IMR-90 (cell line): ENCODE results near the gene TSNAXIP1. TPM values are rescaled to one million over a fixed set of nuclear protein-coding genes. Genes with fewer than 3 reads are reported as not detected.

Experiments
- ATAC-seq: fragments of 200-7000 bp; cut with Tn5 transposase; 2 replicates; pipeline ENCODE4 v1.9.1; 2020; ENCODE audit warnings: low read depth, mild to moderate bottlenecking, moderate library complexity
- BruUV-seq: library from RNA; stranded (reverse); fragments of 400-500 nt; replicated peaks from 2 replicates; lab custom pipeline; 2021; lab: Mats Ljungman, UMichigan
- CTCF ChIA-PET: fragments of 300-600 bp; formaldehyde crosslinking; extraction: SDS; loops from one replicate; lab custom pipeline; 2021; ENCODE audit warnings: antibody characterized with exemption; lab: Yijun Ruan, JAX
- POLR2A ChIA-PET: fragments of 300-600 bp; sonication (Branson Sonifier 250); formaldehyde crosslinking; loops from one replicate; lab custom pipeline; 2022; ENCODE audit warnings: antibody characterized with exemption; ENCODE audit not compliant: unreplicated experiment; lab: Charles Lee
- DNase-seq: peaks from one replicate; pipeline ENCODE4 v3.0.0; 2013
- H2AFZ ChIP-seq: replicated peaks from 2 replicates; pipeline ENCODE3; 2013; ENCODE audit warnings: low read length, mild to moderate bottlenecking; ENCODE audit not compliant: poor library complexity
- H2AK5ac ChIP-seq: 2 replicates; pipeline ENCODE4 v1.6.1; 2013; ENCODE audit warnings: low read depth, low read length, inconsistent platforms
- H2AK9ac ChIP-seq: replicated peaks from 2 replicates; pipeline ENCODE3; 2013; ENCODE audit warnings: mild to moderate bottlenecking, low read depth, low read length, moderate library complexity; ENCODE audit not compliant: poor library complexity
- H2BK120ac ChIP-seq: 2 replicates; pipeline ENCODE4 v1.6.1; 2013; ENCODE audit warnings: low read depth, low read length, inconsistent platforms
- H2BK15ac ChIP-seq: 3 replicates; pipeline ENCODE4 v1.6.1; 2013; ENCODE audit warnings: low read depth, low read length, inconsistent platforms
- H2BK20ac ChIP-seq: 2 replicates; pipeline ENCODE4 v1.6.1; 2013; ENCODE audit warnings: low read depth, mild to moderate bottlenecking, inconsistent platforms, low read length, moderate library complexity
- H2BK5ac ChIP-seq: 2 replicates; pipeline ENCODE4 v1.6.1; 2013; ENCODE audit warnings: mild to moderate bottlenecking, low read depth, low read length, inconsistent platforms; ENCODE audit not compliant: poor library complexity, severe bottlenecking
- H3K14ac ChIP-seq: replicated peaks from 2 replicates; pipeline ENCODE4 v1.6.1; 2013; ENCODE audit warnings: low read depth, low read length, inconsistent platforms
- H3K18ac ChIP-seq: 2 replicates; pipeline ENCODE4 v1.6.1; 2013; ENCODE audit warnings: low read depth, low read length, control low read depth
- H3K23ac ChIP-seq: 2 replicates; pipeline ENCODE4 v1.6.1; 2013; ENCODE audit warnings: low read depth, low read length, inconsistent platforms
- H3K27ac ChIP-seq: 2 replicates; pipeline ENCODE4 v1.5.1; 2013; ENCODE audit warnings: mild to moderate bottlenecking, control low read depth, low read length; ENCODE audit not compliant: insufficient read depth
- H3K27me3 ChIP-seq: 2 replicates; pipeline ENCODE4 v1.6.1; 2013; ENCODE audit warnings: low read length; ENCODE audit not compliant: control insufficient read depth, insufficient read depth
- H3K36me3 ChIP-seq: 2 replicates; pipeline ENCODE4 v1.6.1; 2013; ENCODE audit warnings: low read length, mixed read lengths; ENCODE audit not compliant: control insufficient read depth, insufficient read depth
- H3K4ac ChIP-seq: 2 replicates; pipeline ENCODE4 v1.6.1; 2013; ENCODE audit warnings: low read depth, low read length, inconsistent platforms
- H3K4me1 ChIP-seq: 2 replicates; pipeline ENCODE4 v1.6.1; 2013; ENCODE audit warnings: low read length, mixed read lengths; ENCODE audit not compliant: control insufficient read depth, insufficient read depth
- H3K4me2 ChIP-seq: 2 replicates; pipeline ENCODE4 v1.6.1; 2013; ENCODE audit warnings: low read depth, mild to moderate bottlenecking, control low read depth, low read length, moderate library complexity
- H3K4me3 ChIP-seq: 2 replicates; pipeline ENCODE4 v1.5.1; 2013; ENCODE audit warnings: low read depth, mild to moderate bottlenecking, control low read depth, low read length, moderate library complexity; ENCODE audit not compliant: insufficient read depth
- H3K56ac ChIP-seq: 2 replicates; pipeline ENCODE4 v1.6.1; 2013; ENCODE audit warnings: low read length, inconsistent platforms; ENCODE audit not compliant: insufficient read depth; ENCODE audit errors: extremely low read depth
- H3K79me1 ChIP-seq, 2 experiments: 2 replicates each; pipeline ENCODE4 v1.6.1; 2013; ENCODE audit warnings: low read length in 2 of 2, inconsistent platforms in 1 of 2, low read depth in 1 of 2
- H3K9ac ChIP-seq: 2 replicates; pipeline ENCODE4 v1.6.1; 2013; ENCODE audit warnings: low read depth, low read length, control low read depth
- H3K9me1 ChIP-seq: 2 replicates; pipeline ENCODE4 v1.6.1; 2013; ENCODE audit warnings: low read length, inconsistent platforms; ENCODE audit not compliant: insufficient read depth
- H3K9me3 ChIP-seq: 2 replicates; pipeline ENCODE4 v1.6.1; 2013; ENCODE audit warnings: low read length; ENCODE audit not compliant: control insufficient read depth, insufficient read depth
- H4K20me1 ChIP-seq: 2 replicates; pipeline ENCODE4 v1.6.1; 2013; ENCODE audit warnings: low read length, inconsistent platforms; ENCODE audit not compliant: insufficient read depth
- H4K5ac ChIP-seq: 2 replicates; pipeline ENCODE4 v1.6.1; 2013; ENCODE audit warnings: mild to moderate bottlenecking, low read depth, low read length, control low read depth
- H4K8ac ChIP-seq, 2 experiments: 2 replicates each; pipeline ENCODE4 v1.6.1; 2013; ENCODE audit warnings: low read depth in 2 of 2, low read length in 2 of 2, control low read depth in 1 of 2, inconsistent platforms in 1 of 2
- H4K91ac ChIP-seq: 2 replicates; pipeline ENCODE4 v1.6.1; 2013; ENCODE audit warnings: low read depth, low read length, inconsistent platforms; ENCODE audit not compliant: insufficient read depth
- CEBPB ChIP-seq: IDR thresholded peaks from 2 replicates; pipeline ENCODE4 v1.6.1; 2012; ENCODE audit warnings: low read depth, low read length, improper control_type of control experiment
- CHD1 ChIP-seq: IDR thresholded peaks from 2 replicates; pipeline ENCODE4 v1.6.1; 2012; ENCODE audit warnings: low read depth, low read length, improper control_type of control experiment
- ELK1 ChIP-seq: fragments of 150-350 bp; IDR thresholded peaks from 2 replicates; pipeline ENCODE4 v1.6.1; 2016; ENCODE audit warnings: low read depth, mild to moderate bottlenecking, low read length, moderate library complexity, borderline replicate concordance
- FOS ChIP-seq: fragments of 150-350 bp; IDR thresholded peaks from 2 replicates; pipeline ENCODE4 v1.6.1; 2016; ENCODE audit warnings: low read depth, low read length
- MAFK ChIP-seq: IDR thresholded peaks from 2 replicates; pipeline ENCODE4 v1.6.1; 2012; ENCODE audit warnings: low read depth, low read length, improper control_type of control experiment
- MAZ ChIP-seq: IDR thresholded peaks from 2 replicates; pipeline ENCODE4 v1.6.1; 2012; ENCODE audit warnings: low read depth, mild to moderate bottlenecking, low read length, improper control_type of control experiment, moderate library complexity, borderline replicate concordance
- MXI1 ChIP-seq: IDR thresholded peaks from 2 replicates; pipeline ENCODE4 v1.6.1; 2012; ENCODE audit warnings: low read depth, mild to moderate bottlenecking, low read length, moderate library complexity, borderline replicate concordance
- NFE2L2 ChIP-seq: fragments of 150-350 bp; IDR thresholded peaks from 2 replicates; pipeline ENCODE4 v1.6.1; 2016; ENCODE audit warnings: low read depth, mild to moderate bottlenecking, low read length
- POLR2A ChIP-seq: IDR thresholded peaks from 2 replicates; pipeline ENCODE4 v1.6.1; 2012; ENCODE audit warnings: mild to moderate bottlenecking, low read depth, low read length
- RCOR1 ChIP-seq: IDR thresholded peaks from 2 replicates; pipeline ENCODE4 v1.6.1; 2012; ENCODE audit warnings: mild to moderate bottlenecking, low read length, improper control_type of control experiment; ENCODE audit not compliant: insufficient replicate concordance
- RFX5 ChIP-seq: IDR thresholded peaks from 2 replicates; pipeline ENCODE4 v1.8.0; 2012; ENCODE audit warnings: low read depth, mild to moderate bottlenecking, low read length, moderate library complexity
- SMC3 ChIP-seq: fragments of 150-350 bp; IDR thresholded peaks from 2 replicates; pipeline ENCODE4 v1.6.1; 2016; ENCODE audit warnings: low read depth, mild to moderate bottlenecking, antibody characterized with exemption, low read length, moderate library complexity
- USF2 ChIP-seq: fragments of 150-350 bp; IDR thresholded peaks from 2 replicates; pipeline ENCODE4 v1.6.1; 2017; ENCODE audit warnings: mild to moderate bottlenecking, antibody characterized with exemption, low read length, low read depth
- WGBS, 2 experiments: methylation state at CpG; one replicate each; pipeline versions ENCODE4 v1.1.5 to v1.1.7; 2013; ENCODE audit warnings: missing lambda C conversion rate in 2 of 2; ENCODE audit not compliant: insufficient read length in 1 of 2; ENCODE audit errors: extremely low coverage in 2 of 2; 5-methylcytosine and 5-hydroxymethylcytosine counted together
- dilution Hi-C: fragments of 300-500 bp; cut with HindIII; formaldehyde crosslinking; loops from one replicate; pipeline ENCODE4 v1.14.3; 2018; ENCODE audit warnings: low sequenced_read_pairs; ENCODE audit not compliant: unreplicated experiment
- in situ Hi-C: fragments of 300-500 bp; cut with MboI; formaldehyde crosslinking; loops from 3 replicates; pipeline ENCODE4 v1.14.3; 2019; ENCODE audit warnings: low sequenced_read_pairs, inconsistent platforms, mixed read lengths
- intact Hi-C: fragments of 100-400 bp; cut with micrococcal nuclease; formaldehyde crosslinking; loops from 2 replicates; pipeline ENCODE4 v1.10.0; 2022
- polyA plus RNA-seq, 3 experiments: library from polyadenylated mRNA; depleted of rRNA; stranded (reverse); fragments of >200 nt; gene quantifications; 2 replicates each; pipeline ENCODE4 v1.2.3, GENCODE V29; 2012; ENCODE audit warnings: low replicate concordance in 1 of 3
- total RNA-seq: library from RNA; depleted of rRNA; stranded (reverse); fragments of >200 nt; gene quantifications from 2 replicates; pipeline ENCODE4 v1.2.3, GENCODE V29; 2012

Gene TSNAXIP1
- total and polyA plus RNA-seq, 2 of the 4 experiments (the other 2 are of a cell fraction): 0.72 to 1.4 TPM

GRCh38 chr16:67811899-67812298 is 5.2 kb downstream of the TSNAXIP1 start:
- WGBS, 2 experiments: 88% methylated on average over 1 of the region's 1 CpG; no CpG with 5 or more reads in 1 of the 2 experiments
- Histone ChIP-seq H3K27me3 (0 out of 2 replicates have a peak, but pooled peaks cover 2% of the 10 kb centered on the region), H4K91ac (no peak overlapping the region), H4K20me1 (no peaks in the 10 kb centered on the region), H4K5ac (no peak overlapping the region), H2BK20ac (no peak overlapping the region), H3K9me3 (no peaks in the 10 kb centered on the region), H3K79me1 (0 out of 4 replicates have a peak, but pooled peaks cover 0 to 5% of the 10 kb centered on the region in 2 experiments), H3K36me3 (no peaks in the 10 kb centered on the region), H2AFZ (no peak overlapping the region), H3K18ac (no peak overlapping the region), H3K4ac (no peak overlapping the region), H3K9ac (no peak overlapping the region), H2AK9ac (no peak overlapping the region), H3K56ac (no peak overlapping the region), H4K8ac (no peak overlapping the region), H3K4me1 (no peaks in the 10 kb centered on the region), H2BK15ac (no peak overlapping the region), H3K23ac (0 out of 2 replicates have a peak overlapping the region, but pooled peaks have one; percentile 38), H2BK5ac (no peak overlapping the region), H2BK120ac (no peak overlapping the region), H3K4me3 (no peak overlapping the region), H3K27ac (no peak overlapping the region), H3K4me2 (no peak overlapping the region), H3K14ac (no peak overlapping the region), H3K9me1 (no peaks in the 10 kb centered on the region), H2AK5ac (no peak overlapping the region)
- dilution Hi-C loops: no loop called here
- DNase-seq (no peak), ATAC-seq (no peak)
- CTCF ChIA-PET: no interaction called here
- BruUV-seq: no TSS peak
- intact Hi-C loops: no loop called here
- in situ Hi-C loops: loop anchor here (5.0 kb wide), 1 partner anchor 115 kb away; no protein-coding TSS in a partner anchor
- no peak for TF ChIP-seq USF2
- no peak for TF ChIP-seq POLR2A
- TF ChIP-seq ELK1: no peak
- TF ChIP-seq FOS: no peak
- TF ChIP-seq MXI1: no peak
- TF ChIP-seq CEBPB: no peak
- no peak for TF ChIP-seq CHD1
- no peak for TF ChIP-seq SMC3
- TF ChIP-seq MAFK: no peak
- no peak for TF ChIP-seq MAZ
- no peak for TF ChIP-seq RCOR1
- TF ChIP-seq RFX5: no peak
- TF ChIP-seq NFE2L2: no peak
- POLR2A ChIA-PET: no interaction called here
